Natural killer cell (primary cell): ENCODE measurements around the gene ICA1L. TPM values are rescaled to one million over a fixed set of nuclear protein-coding genes. Genes with fewer than 3 reads are reported as not detected.

Experiments
- ATAC-seq, 3 donors: fragments of 150-1000 bp in 2 of 3; fragments of 200-7000 bp in 1 of 3; cut with Tn5 transposase; 1 replicate in 1 of 3; 2 replicates in 2 of 3; pipeline ENCODE4 v1.10.0; 2021; ENCODE audit warnings: mild to moderate bottlenecking in 2 of 3, moderate library complexity in 2 of 3
- DNase-seq, 2 donors: peaks; one replicate each; pipeline versions ENCODE4 v3.0.0 to v3.0.0-alpha.2; 2013 to 2021; ENCODE audit warnings: mixed read lengths in 1 of 2
- H3K27ac ChIP-seq: one replicate; pipeline ENCODE4 v1.5.1; 2013; ENCODE audit warnings: mild to moderate bottlenecking, low read length
- H3K27me3 ChIP-seq: one replicate; pipeline ENCODE4 v1.6.1; 2013; ENCODE audit warnings: low read length; ENCODE audit not compliant: control insufficient read depth, insufficient read depth
- H3K36me3 ChIP-seq: one replicate; pipeline ENCODE4 v1.6.1; 2013; ENCODE audit warnings: low read length; ENCODE audit not compliant: control insufficient read depth, insufficient read depth
- H3K4me1 ChIP-seq: one replicate; pipeline ENCODE4 v1.6.1; 2013; ENCODE audit warnings: low read length; ENCODE audit not compliant: control insufficient read depth, insufficient read depth
- H3K4me3 ChIP-seq: one replicate; pipeline ENCODE4 v1.5.1; 2013; ENCODE audit warnings: low read length
- H3K9me3 ChIP-seq: one replicate; pipeline ENCODE4 v1.6.1; 2013; ENCODE audit warnings: low read length; ENCODE audit not compliant: control insufficient read depth, insufficient read depth
- H3K27ac Mint-ChIP-seq, 2 donors: one replicate each; pipeline ENCODE4 v1.8.0; 2022; ENCODE audit warnings: mild to moderate bottlenecking in 2 of 2, mixed read lengths in 2 of 2, moderate library complexity in 1 of 2
- H3K27me3 Mint-ChIP-seq, 2 donors: one replicate each; pipeline ENCODE4 v1.8.0; 2022; ENCODE audit warnings: low read depth in 2 of 2, mixed read lengths in 2 of 2
- H3K36me3 Mint-ChIP-seq: one replicate; pipeline ENCODE4 v1.8.0; 2022; ENCODE audit warnings: mixed read lengths
- H3K4me1 Mint-ChIP-seq, 2 donors: one replicate each; pipeline ENCODE4 v1.8.0; 2022; ENCODE audit warnings: mixed read lengths in 2 of 2
- H3K4me3 Mint-ChIP-seq: one replicate; pipeline ENCODE4 v1.8.0; 2022; ENCODE audit warnings: mild to moderate bottlenecking, moderate library complexity, mixed read lengths
- H3K9me3 Mint-ChIP-seq, 2 donors: one replicate each; pipeline ENCODE4 v1.8.0; 2022; ENCODE audit warnings: mixed read lengths in 2 of 2
- WGBS: methylation state at CpG from one replicate; pipeline ENCODE4 v1.1.7; 2013; ENCODE audit warnings: missing lambda C conversion rate; ENCODE audit not compliant: insufficient coverage; 5-methylcytosine and 5-hydroxymethylcytosine counted together
- intact Hi-C: fragments of 100-400 bp; cut with micrococcal nuclease; formaldehyde crosslinking; loops from one replicate; pipeline ENCODE4 v1.14.2; 2022
- total RNA-seq, 4 donors: library from RNA; stranded (reverse); fragments of 120-200 nt in 1 of 4; gene quantifications; one replicate each; pipeline versions ENCODE4 v1.2.3 to v1.2.4, GENCODE V29; 2013 to 2022
- TF ChIP-seq, protein P1 (sequence below): fragments of 200-600 bp; IDR thresholded peaks from one replicate; pipeline ENCODE4 v1.8.0; 2022; ENCODE audit warnings: antibody characterized with exemption

Gene ICA1L
- total RNA-seq, 3 donors from 2014 or later (not counting 1 experiment from before 2014, with no cell fraction given): 9.0 to 15.5 (median 10.4) TPM

DNA sequence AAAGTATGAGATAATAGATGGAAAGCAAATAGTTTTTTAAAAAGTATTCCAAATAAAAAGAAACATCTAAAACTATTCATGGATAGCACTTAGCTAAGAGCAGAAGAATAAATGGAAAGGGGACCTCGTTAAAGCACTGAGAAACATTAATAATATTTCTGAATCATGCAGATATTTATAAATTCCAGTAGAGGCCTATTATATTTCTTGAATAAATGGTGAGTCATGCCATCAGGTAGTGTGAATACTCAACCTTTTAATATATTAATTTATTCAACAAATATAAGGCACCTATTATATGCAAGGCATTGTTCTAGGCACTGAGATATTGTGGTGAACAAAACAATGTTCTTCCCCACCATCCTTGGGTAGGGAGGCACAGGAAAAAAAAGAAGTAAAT, 53.8 kb downstream of the ICA1L start:
- no peaks in the 10 kb centered on the region for H3K36me3 ChIP-seq
- no peak for DNase-seq
- no CpG with 5 or more reads among the region's 1 CpG for WGBS
- peaks cover 14% of the 10 kb centered on the region for H3K36me3 Mint-ChIP-seq
- no peak overlapping the region for H3K4me3 ChIP-seq
- no peaks in the 10 kb centered on the region for H3K9me3 Mint-ChIP-seq
- intact Hi-C loops: no loop called here
- no peak for ATAC-seq
- H3K9me3 ChIP-seq: no peaks in the 10 kb centered on the region
- no peaks in the 10 kb centered on the region for H3K4me1 Mint-ChIP-seq
- TF ChIP-seq, protein P1, sequence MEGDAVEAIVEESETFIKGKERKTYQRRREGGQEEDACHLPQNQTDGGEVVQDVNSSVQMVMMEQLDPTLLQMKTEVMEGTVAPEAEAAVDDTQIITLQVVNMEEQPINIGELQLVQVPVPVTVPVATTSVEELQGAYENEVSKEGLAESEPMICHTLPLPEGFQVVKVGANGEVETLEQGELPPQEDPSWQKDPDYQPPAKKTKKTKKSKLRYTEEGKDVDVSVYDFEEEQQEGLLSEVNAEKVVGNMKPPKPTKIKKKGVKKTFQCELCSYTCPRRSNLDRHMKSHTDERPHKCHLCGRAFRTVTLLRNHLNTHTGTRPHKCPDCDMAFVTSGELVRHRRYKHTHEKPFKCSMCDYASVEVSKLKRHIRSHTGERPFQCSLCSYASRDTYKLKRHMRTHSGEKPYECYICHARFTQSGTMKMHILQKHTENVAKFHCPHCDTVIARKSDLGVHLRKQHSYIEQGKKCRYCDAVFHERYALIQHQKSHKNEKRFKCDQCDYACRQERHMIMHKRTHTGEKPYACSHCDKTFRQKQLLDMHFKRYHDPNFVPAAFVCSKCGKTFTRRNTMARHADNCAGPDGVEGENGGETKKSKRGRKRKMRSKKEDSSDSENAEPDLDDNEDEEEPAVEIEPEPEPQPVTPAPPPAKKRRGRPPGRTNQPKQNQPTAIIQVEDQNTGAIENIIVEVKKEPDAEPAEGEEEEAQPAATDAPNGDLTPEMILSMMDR: no peak
- no peak overlapping the region for H3K4me3 Mint-ChIP-seq
- no peak overlapping the region for H3K27ac ChIP-seq
- no peaks in the 10 kb centered on the region for H3K4me1 ChIP-seq
- no peaks in the 10 kb centered on the region for H3K27me3 Mint-ChIP-seq
- H3K27ac Mint-ChIP-seq: no peak overlapping the region
- H3K27me3 ChIP-seq: no peaks in the 10 kb centered on the region

DNA sequence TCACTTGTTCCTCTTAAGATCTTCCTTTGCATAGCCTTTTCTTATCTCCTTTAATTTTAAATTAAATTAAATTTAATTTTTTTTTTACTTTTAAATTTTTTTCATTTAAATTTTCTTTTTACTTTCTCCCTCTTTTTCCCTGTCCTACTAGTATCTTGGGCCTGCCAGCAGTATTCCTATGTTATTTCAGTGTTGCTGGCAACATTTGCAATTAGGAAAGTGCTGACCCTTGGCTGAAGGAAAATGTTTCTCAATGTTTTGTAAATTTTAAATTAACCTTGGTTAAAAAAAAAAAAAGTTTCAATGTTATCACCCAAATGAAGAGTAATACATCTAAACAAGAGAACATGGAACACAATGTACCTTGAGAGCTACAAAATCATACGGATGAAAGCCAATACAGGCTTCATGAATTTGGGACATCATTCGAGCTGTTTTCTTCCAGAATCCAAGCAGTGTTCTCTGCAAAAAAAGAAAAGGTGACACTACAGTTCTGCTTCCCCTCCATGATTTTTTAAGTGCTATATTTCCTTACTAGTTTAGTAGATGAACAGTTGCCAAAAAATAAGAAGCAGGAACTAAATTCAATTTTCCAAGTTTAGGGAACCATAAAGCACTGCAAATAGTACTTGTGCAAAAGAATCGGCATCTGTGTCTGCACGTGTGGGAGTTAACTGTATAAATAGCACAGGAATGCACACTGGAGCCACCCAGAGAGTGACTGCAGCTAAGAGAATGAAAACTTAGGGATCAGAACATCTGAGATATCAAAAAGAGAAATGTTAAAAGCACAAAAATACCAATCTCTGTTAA, 55.8 kb downstream of the ICA1L start:
- Mint-ChIP-seq H3K4me3 (no peak overlapping the region), H3K27ac (no peak overlapping the region), H3K27me3 (no peaks in the 10 kb centered on the region), H3K9me3 (no peaks in the 10 kb centered on the region), H3K36me3 (peaks cover 17% of the 10 kb centered on the region), H3K4me1 (no peaks in the 10 kb centered on the region)
- TF ChIP-seq, protein P1: no peak
- no peak overlapping the region for H3K4me3 ChIP-seq
- no peaks in the 10 kb centered on the region for H3K27me3 ChIP-seq
- intact Hi-C loops: no loop called here
- WGBS: 99% methylated on average over 4 of the region's 4 CpGs
- no peak for DNase-seq
- H3K4me1 ChIP-seq: no peaks in the 10 kb centered on the region
- H3K9me3 ChIP-seq: no peaks in the 10 kb centered on the region
- H3K36me3 ChIP-seq: no peaks in the 10 kb centered on the region
- no peak overlapping the region for H3K27ac ChIP-seq
- ATAC-seq: no peak

DNA sequence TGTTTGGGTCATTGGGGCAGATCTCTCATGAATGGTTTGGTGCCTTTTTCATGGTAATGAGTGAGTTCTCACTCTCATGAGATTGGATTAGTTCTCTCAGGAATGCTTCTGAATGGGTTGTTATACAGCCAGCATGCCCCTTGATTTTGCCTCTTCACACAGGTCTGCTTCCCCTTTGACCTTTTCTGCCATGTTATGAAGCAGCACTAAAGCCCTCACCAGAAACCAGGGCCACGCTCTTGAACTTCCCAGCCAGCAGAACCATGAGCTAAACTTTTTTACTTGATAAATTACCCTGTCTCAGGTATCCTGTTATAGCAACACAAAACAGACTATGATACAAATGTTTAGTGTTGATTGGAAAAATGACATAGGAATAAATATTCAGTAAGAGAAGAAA, 57.3 kb downstream of the ICA1L start:
- peaks cover 23% of the 10 kb centered on the region for H3K36me3 Mint-ChIP-seq
- 100% methylated on average over 1 of the region's 1 CpG for WGBS
- Histone ChIP-seq H3K9me3 (no peaks in the 10 kb centered on the region), H3K27me3 (no peaks in the 10 kb centered on the region), H3K4me1 (no peaks in the 10 kb centered on the region), H3K36me3 (no peaks in the 10 kb centered on the region), H3K4me3 (no peak overlapping the region), H3K27ac (no peak overlapping the region)
- intact Hi-C loops: no loop called here
- DNase-seq (no peak), ATAC-seq (no peak)
- no peaks in the 10 kb centered on the region for H3K4me1 Mint-ChIP-seq
- no peak overlapping the region for H3K4me3 Mint-ChIP-seq
- no peaks in the 10 kb centered on the region for H3K27me3 Mint-ChIP-seq
- no peak overlapping the region for H3K27ac Mint-ChIP-seq
- TF ChIP-seq, protein P1: no peak
- H3K9me3 Mint-ChIP-seq: peaks cover 0 to 2% of the 10 kb centered on the region in 2 donors

DNA sequence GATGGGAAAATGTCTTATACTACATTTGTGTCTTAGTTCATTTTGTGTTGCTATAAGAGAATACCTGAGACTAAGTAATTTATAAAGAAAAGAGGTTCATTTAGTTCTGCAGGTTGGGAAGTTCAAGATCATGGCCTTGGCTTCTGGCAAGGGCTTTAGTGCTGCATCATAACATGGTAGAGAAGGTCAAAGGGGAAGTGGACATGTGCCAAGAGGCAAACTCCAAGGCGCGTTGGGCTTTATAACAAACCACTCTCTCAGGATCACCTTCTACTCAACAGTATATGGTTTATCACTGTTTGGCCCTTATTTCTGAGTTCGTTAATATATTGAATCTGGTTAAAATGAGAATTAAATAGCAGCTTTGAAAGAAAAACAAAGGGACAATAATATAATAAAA, 58.2 kb downstream of the ICA1L start:
- intact Hi-C loops: no loop called here
- Mint-ChIP-seq H3K4me3 (no peak overlapping the region), H3K27ac (no peak overlapping the region), H3K4me1 (no peaks in the 10 kb centered on the region), H3K36me3 (peaks cover 30% of the 10 kb centered on the region), H3K27me3 (no peaks in the 10 kb centered on the region), H3K9me3 (peaks cover 0 to 2% of the 10 kb centered on the region in 2 donors)
- H3K27ac ChIP-seq: no peak overlapping the region
- H3K4me3 ChIP-seq: no peak overlapping the region
- no peaks in the 10 kb centered on the region for H3K27me3 ChIP-seq
- H3K9me3 ChIP-seq: no peaks in the 10 kb centered on the region
- no peaks in the 10 kb centered on the region for H3K36me3 ChIP-seq
- DNase-seq (no peak), ATAC-seq (no peak)
- WGBS: 100% methylated on average over 1 of the region's 3 CpGs
- H3K4me1 ChIP-seq: no peaks in the 10 kb centered on the region
- TF ChIP-seq, protein P1: no peak
